Osteoblast (primary cell): ENCODE results near the gene TACR1. TPM values are rescaled to one million over a fixed set of nuclear protein-coding genes. Genes with fewer than 3 reads are reported as not detected.

ENCODE experiments used
- DNase-seq: peaks from one replicate; pipeline ENCODE4 v3.0.0; 2011; ENCODE audit warnings: low spot score, mixed read lengths; ENCODE audit not compliant: insufficient read length; ENCODE audit errors: missing footprints
- H2AFZ ChIP-seq: 2 replicates; pipeline ENCODE4 v1.6.0; 2011; ENCODE audit warnings: mild to moderate bottlenecking, low read length
- H3K27ac ChIP-seq: 2 replicates; pipeline ENCODE4 v1.5.1; 2011; ENCODE audit warnings: mild to moderate bottlenecking, low read depth, low read length, moderate library complexity
- H3K27me3 ChIP-seq: 2 replicates; pipeline ENCODE4 v1.6.0; 2012; ENCODE audit warnings: mild to moderate bottlenecking, control low read depth, inconsistent platforms, low read length, moderate library complexity; ENCODE audit not compliant: insufficient read depth
- H3K36me3 ChIP-seq: 2 replicates; pipeline ENCODE4 v1.5.1; 2011; ENCODE audit warnings: mild to moderate bottlenecking, low read length, control low read depth, moderate library complexity; ENCODE audit not compliant: insufficient read depth
- H3K4me1 ChIP-seq: 2 replicates; pipeline ENCODE4 v1.5.1; 2011; ENCODE audit warnings: mild to moderate bottlenecking, low read length, control low read depth, moderate library complexity; ENCODE audit not compliant: insufficient read depth
- H3K4me2 ChIP-seq: 2 replicates; pipeline ENCODE4 v1.6.0; 2011; ENCODE audit warnings: mild to moderate bottlenecking, low read length; ENCODE audit not compliant: insufficient read depth
- H3K4me3 ChIP-seq: fragments of 200-600 bp; sonication (generic); 3 replicates; pipeline ENCODE4 v1.5.1; 2012; ENCODE audit warnings: mild to moderate bottlenecking, low read length, inconsistent platforms; ENCODE audit not compliant: insufficient read depth
- H3K79me2 ChIP-seq: 2 replicates; pipeline ENCODE4 v1.6.0; 2012; ENCODE audit warnings: mild to moderate bottlenecking, low read length, control low read depth, inconsistent platforms; ENCODE audit not compliant: insufficient read depth
- H3K9me3 ChIP-seq: 2 replicates; pipeline ENCODE4 v1.5.1; 2011; ENCODE audit warnings: low read depth, low read length, control low read depth
- H4K20me1 ChIP-seq: 2 replicates; pipeline ENCODE4 v1.6.0; 2012; ENCODE audit warnings: mild to moderate bottlenecking, low read length, control low read depth; ENCODE audit not compliant: insufficient read depth
- CTCF ChIP-seq: IDR thresholded peaks from 2 replicates; pipeline ENCODE4 v1.5.1; 2011; ENCODE audit warnings: mild to moderate bottlenecking, low read depth, low read length, moderate library complexity; ENCODE audit errors: extremely low read depth
- total RNA-seq: library from RNA; depleted of rRNA; stranded (reverse); fragments of >200 nt; gene quantifications from 2 replicates; pipeline ENCODE4 v1.2.3, GENCODE V29; 2012

Gene TACR1
- total RNA-seq, 1 donor: under 0.01 TPM

DNA sequence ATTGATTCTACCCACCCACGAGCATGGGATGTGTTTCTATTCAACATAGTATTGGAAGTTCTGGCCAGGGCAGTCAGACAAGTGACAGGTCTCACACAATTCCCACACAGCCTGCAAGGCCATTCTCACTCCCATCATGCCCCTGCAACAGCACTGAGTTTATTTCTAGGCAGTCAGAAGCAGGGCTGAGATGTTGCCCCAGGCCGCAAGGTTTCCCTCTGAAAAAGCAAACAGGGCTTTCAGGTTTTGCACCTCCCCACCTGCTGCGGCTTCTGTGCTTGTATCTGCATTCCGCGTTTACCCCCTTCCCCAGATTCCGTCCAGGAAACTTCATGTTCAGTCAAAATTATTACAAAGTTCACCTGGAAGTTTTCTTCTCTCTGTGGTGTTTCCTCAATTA lies 9.4 kb upstream of the TACR1 start:
- no peaks in the 10 kb centered on the region for H4K20me1 ChIP-seq
- no peaks in the 10 kb centered on the region for H3K36me3 ChIP-seq
- H3K9me3 ChIP-seq: no peaks in the 10 kb centered on the region
- H3K4me1 ChIP-seq: no peaks in the 10 kb centered on the region
- DNase-seq: no peak
- peaks cover 3% of the 10 kb centered on the region for H3K27me3 ChIP-seq
- no peak overlapping the region for H3K4me2 ChIP-seq
- no peak for TF ChIP-seq CTCF
- H3K27ac ChIP-seq: no peak overlapping the region
- H3K79me2 ChIP-seq: no peaks in the 10 kb centered on the region
- no peak overlapping the region for H3K4me3 ChIP-seq
- H2AFZ ChIP-seq: no peak overlapping the region

DNA sequence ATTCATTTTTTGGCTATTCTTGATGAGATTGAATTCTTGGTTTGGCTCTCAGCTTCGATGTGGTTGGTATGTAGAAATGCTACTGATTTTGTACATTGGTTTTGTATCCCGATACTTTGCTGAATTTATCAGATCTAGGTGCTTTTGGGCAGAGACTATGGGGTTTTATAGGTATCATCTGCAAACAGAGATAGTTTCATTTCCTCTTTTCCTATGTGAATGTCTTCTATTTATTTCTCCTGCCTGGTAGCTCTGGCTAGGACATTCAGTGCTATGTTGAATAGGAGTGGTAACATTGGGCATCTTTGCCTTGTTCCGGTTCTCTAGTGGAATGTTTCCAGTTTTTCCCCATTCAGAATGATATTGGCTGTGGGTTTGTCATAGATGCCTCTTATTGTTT lies 5.5 kb upstream of the TACR1 start:
- Histone ChIP-seq H3K79me2 (no peaks in the 10 kb centered on the region), H3K4me3 (no peak overlapping the region)

DNA sequence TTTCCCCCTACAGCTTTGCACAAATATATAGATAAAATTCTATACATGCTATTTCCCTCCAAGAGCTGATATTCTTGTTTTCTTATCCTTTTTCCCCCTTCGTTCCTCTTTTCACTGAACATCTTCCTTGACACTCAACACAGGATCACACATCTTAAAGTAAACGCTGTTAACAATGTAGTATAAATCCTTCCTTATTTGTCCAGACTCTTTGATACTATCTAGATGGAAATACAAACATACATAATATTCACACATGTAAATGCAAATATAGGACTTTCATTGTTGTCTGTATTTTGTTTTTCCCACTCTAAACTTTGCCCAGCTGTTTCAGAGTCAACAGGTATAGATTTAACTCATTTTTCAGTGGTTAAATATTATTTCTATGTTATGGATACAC lies 3.0 kb upstream of the TACR1 start:
- Histone ChIP-seq H3K79me2 (no peaks in the 10 kb centered on the region), H3K9me3 (no peaks in the 10 kb centered on the region), H3K27ac (no peak overlapping the region), H3K4me3 (no peak overlapping the region), H3K27me3 (peaks cover 29% of the 10 kb centered on the region), H3K36me3 (no peaks in the 10 kb centered on the region), H4K20me1 (no peaks in the 10 kb centered on the region), H3K4me2 (no peak overlapping the region), H2AFZ (no peak overlapping the region), H3K4me1 (peaks cover 21% of the 10 kb centered on the region)
- no peak for TF ChIP-seq CTCF
- DNase-seq: no peak

More for the DNA sequence above, 5.5 kb upstream of the TACR1 start:
- Histone ChIP-seq H3K4me2 (no peak overlapping the region), H4K20me1 (no peaks in the 10 kb centered on the region), H3K27me3 (peaks cover 5% of the 10 kb centered on the region), H3K36me3 (no peaks in the 10 kb centered on the region), H3K4me1 (peaks cover 12% of the 10 kb centered on the region), H3K9me3 (no peaks in the 10 kb centered on the region), H2AFZ (no peak overlapping the region), H3K27ac (no peak overlapping the region)
- TF ChIP-seq CTCF: no peak
- DNase-seq: no peak

DNA sequence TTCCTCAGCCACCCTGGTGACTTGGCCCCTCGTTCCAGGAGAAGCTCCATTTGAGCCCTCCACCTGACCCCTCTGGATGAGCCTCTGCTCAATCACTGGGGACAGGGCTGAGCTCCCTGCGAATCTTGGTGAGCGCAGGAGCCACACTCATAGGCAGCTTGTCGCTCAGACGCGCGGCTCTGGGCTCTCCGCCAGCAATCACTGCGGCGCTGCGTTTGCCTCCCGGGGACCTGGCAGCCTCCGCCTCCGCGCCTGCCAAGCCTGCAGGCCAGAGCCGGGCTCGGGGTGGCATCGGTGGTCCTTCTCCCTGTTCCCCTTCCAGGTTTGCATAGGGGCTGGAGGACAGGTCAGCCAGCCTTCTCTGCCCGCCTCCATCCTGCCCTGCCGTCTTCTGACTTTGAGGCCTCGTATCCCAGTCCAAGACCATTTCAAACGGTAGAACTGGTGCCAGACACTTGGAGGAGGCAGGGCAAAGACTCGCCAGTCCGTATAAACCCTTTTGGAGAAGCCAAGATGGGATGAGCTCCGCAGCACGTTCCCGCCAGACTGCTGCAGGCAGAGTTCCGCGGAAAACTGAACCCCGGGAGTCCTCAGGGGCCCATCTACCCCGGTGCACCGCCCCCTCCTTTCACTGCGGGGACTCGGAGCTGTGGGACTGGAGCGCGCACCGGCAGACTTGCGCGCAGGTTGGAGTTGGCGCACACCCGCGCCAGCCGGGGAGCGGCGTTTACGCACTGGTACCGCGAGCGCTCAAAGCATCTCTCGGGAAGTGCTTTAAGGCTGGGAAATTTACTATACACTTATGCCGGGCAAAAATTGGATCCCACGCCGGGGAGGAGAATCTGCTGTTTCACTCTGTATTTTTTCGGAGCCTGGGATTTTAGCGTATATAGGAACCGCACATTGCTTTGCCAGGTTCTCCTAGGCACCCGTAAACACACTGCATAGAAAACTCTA lies 1.1 kb upstream of the TACR1 start:
- Histone ChIP-seq H3K4me2 (peak overlapping the region; percentile 91), H3K4me3 (peak overlapping the region; percentile 69), H2AFZ (peak overlapping the region; percentile 75), H3K27ac (no peak overlapping the region), H3K9me3 (no peaks in the 10 kb centered on the region), H3K4me1 (peaks cover 21% of the 10 kb centered on the region), H3K36me3 (no peaks in the 10 kb centered on the region), H3K27me3 (peaks cover 45% of the 10 kb centered on the region), H3K79me2 (no peaks in the 10 kb centered on the region), H4K20me1 (no peaks in the 10 kb centered on the region)
- DNase-seq: peak; percentile 73
- TF ChIP-seq CTCF: no peak
